Parathyroid adenoma (tissue), 2 donors: Measurements from ENCODE around the gene BCHE.

Source experiments
- H2AFZ ChIP-seq: fragments of 300-600 bp; sonication (generic); one replicate; pipeline ENCODE4 v1.7.0; 2017; ENCODE audit warnings: antibody characterized with exemption, mild to moderate bottlenecking
- H3K27ac ChIP-seq: fragments of 300-600 bp; sonication (generic); one replicate; pipeline ENCODE4 v1.7.0; 2017
- H3K27me3 ChIP-seq: fragments of 300-600 bp; sonication (generic); one replicate; pipeline ENCODE4 v1.7.0; 2017; ENCODE audit warnings: low read length; ENCODE audit not compliant: control insufficient read depth, insufficient read depth
- H3K36me3 ChIP-seq: fragments of 300-600 bp; sonication (generic); one replicate; pipeline ENCODE4 v1.7.0; 2017; ENCODE audit warnings: low read length; ENCODE audit not compliant: control insufficient read depth, insufficient read depth
- H3K4me1 ChIP-seq: fragments of 300-600 bp; sonication (generic); one replicate; pipeline ENCODE4 v1.7.0; 2017; ENCODE audit warnings: control low read depth
- H3K4me2 ChIP-seq: fragments of 300-600 bp; sonication (generic); one replicate; pipeline ENCODE4 v1.7.0; 2017; ENCODE audit warnings: low read length
- H3K4me3 ChIP-seq: fragments of 300-600 bp; sonication (generic); one replicate; pipeline ENCODE4 v1.7.0; 2017; ENCODE audit warnings: low read depth, low read length
- H3K79me2 ChIP-seq: fragments of 300-600 bp; sonication (generic); one replicate; pipeline ENCODE4 v1.7.0; 2017; ENCODE audit warnings: control low read depth
- H3K9ac ChIP-seq: fragments of 300-600 bp; sonication (generic); one replicate; pipeline ENCODE4 v1.7.0; 2017; ENCODE audit warnings: mild to moderate bottlenecking
- H3K9me3 ChIP-seq: fragments of 300-600 bp; sonication (generic); one replicate; pipeline ENCODE4 v1.7.0; 2017; ENCODE audit warnings: low read length; ENCODE audit not compliant: control insufficient read depth
- CTCF ChIP-seq: fragments of 300-600 bp; sonication (generic); IDR thresholded peaks from one replicate; pipeline ENCODE4 v1.7.0; 2017; ENCODE audit warnings: antibody characterized with exemption, mild to moderate bottlenecking
- donor health status: primary hyperparathyroidism.

BCHE gene

GRCh38 chr3:165784337-165784736 is 52.9 kb downstream of the BCHE start:
- Histone ChIP-seq H2AFZ (no peak overlapping the region), H3K27me3 (no peaks in the 10 kb centered on the region), H3K27ac (no peak overlapping the region), H3K4me3 (no peak overlapping the region), H3K79me2 (no peaks in the 10 kb centered on the region), H3K9me3 (no peaks in the 10 kb centered on the region), H3K4me1 (no peaks in the 10 kb centered on the region), H3K9ac (no peak overlapping the region), H3K4me2 (no peak overlapping the region), H3K36me3 (no peaks in the 10 kb centered on the region)
- no peak for TF ChIP-seq CTCF

- H3K4me1 ChIP-seq, result no peaks in the 10 kb centered on the region
- H3K4me3 ChIP-seq, result no peak overlapping the region
- no peak for TF ChIP-seq CTCF
- H2AFZ ChIP-seq, result no peak overlapping the region
- H3K36me3 ChIP-seq, result no peaks in the 10 kb centered on the region
- no peaks in the 10 kb centered on the region for H3K9me3 ChIP-seq
- H3K79me2 ChIP-seq, result no peaks in the 10 kb centered on the region
- no peak overlapping the region for H3K27ac ChIP-seq
- H3K27me3 ChIP-seq, result no peaks in the 10 kb centered on the region
- H3K4me2 ChIP-seq, result no peak overlapping the region
- no peak overlapping the region for H3K9ac ChIP-seq
Observed at GRCh38 chr3:165783383-165783782, 53.8 kb downstream of the BCHE start.

- H3K4me2 ChIP-seq, result no peak overlapping the region
- H3K27ac ChIP-seq, result no peak overlapping the region
Observed at GRCh38 chr3:165778891-165779290, 58.3 kb downstream of the BCHE start.

GRCh38 chr3:165778456-165778855 is 58.8 kb downstream of the BCHE start:
- no peak overlapping the region for H3K27ac ChIP-seq
- H3K36me3 ChIP-seq, result no peaks in the 10 kb centered on the region
- TF ChIP-seq CTCF, result no peak
- no peak overlapping the region for H3K9ac ChIP-seq
- H2AFZ ChIP-seq, result no peak overlapping the region
- H3K4me2 ChIP-seq, result no peak overlapping the region
- H3K4me3 ChIP-seq, result no peak overlapping the region
- no peaks in the 10 kb centered on the region for H3K79me2 ChIP-seq
- no peaks in the 10 kb centered on the region for H3K27me3 ChIP-seq
- no peaks in the 10 kb centered on the region for H3K9me3 ChIP-seq
- no peaks in the 10 kb centered on the region for H3K4me1 ChIP-seq

More at GRCh38 chr3:165778891-165779290, 58.3 kb downstream of the BCHE start:
- H3K9me3 ChIP-seq, result no peaks in the 10 kb centered on the region
- H3K9ac ChIP-seq, result no peak overlapping the region
- no peaks in the 10 kb centered on the region for H3K27me3 ChIP-seq
- no peak overlapping the region for H3K4me3 ChIP-seq
- H3K36me3 ChIP-seq, result no peaks in the 10 kb centered on the region
- H3K79me2 ChIP-seq, result no peaks in the 10 kb centered on the region
- H3K4me1 ChIP-seq, result no peaks in the 10 kb centered on the region
- no peak overlapping the region for H2AFZ ChIP-seq
- TF ChIP-seq CTCF, result no peak

GRCh38 chr3:165775824-165776223 is 61.4 kb downstream of the BCHE start:
- no peaks in the 10 kb centered on the region for H3K4me1 ChIP-seq
- no peaks in the 10 kb centered on the region for H3K27me3 ChIP-seq
- TF ChIP-seq CTCF, result no peak
- no peak overlapping the region for H3K27ac ChIP-seq
- no peaks in the 10 kb centered on the region for H3K79me2 ChIP-seq
- H3K36me3 ChIP-seq, result no peaks in the 10 kb centered on the region
- H3K9me3 ChIP-seq, result no peaks in the 10 kb centered on the region
- H3K4me2 ChIP-seq, result no peak overlapping the region
- H3K4me3 ChIP-seq, result no peak overlapping the region
- H3K9ac ChIP-seq, result no peak overlapping the region
- H2AFZ ChIP-seq, result no peak overlapping the region
